ENCODE measurements around the gene CDHR1. TPM values are rescaled to one million over a fixed set of nuclear protein-coding genes. Genes with fewer than 3 reads are reported as not detected.

Gene CDHR1
- polyA plus RNA-seq, 1 of the 3 experiments (the other 2 are of a cell fraction): 0.02 TPM

- TF ChIP-seq, protein P1, sequence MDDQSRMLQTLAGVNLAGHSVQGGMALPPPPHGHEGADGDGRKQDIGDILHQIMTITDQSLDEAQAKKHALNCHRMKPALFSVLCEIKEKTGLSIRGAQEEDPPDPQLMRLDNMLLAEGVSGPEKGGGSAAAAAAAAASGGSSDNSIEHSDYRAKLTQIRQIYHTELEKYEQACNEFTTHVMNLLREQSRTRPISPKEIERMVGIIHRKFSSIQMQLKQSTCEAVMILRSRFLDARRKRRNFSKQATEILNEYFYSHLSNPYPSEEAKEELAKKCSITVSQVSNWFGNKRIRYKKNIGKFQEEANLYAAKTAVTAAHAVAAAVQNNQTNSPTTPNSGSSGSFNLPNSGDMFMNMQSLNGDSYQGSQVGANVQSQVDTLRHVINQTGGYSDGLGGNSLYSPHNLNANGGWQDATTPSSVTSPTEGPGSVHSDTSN (IDR thresholded peaks at IDR 0.05): no peak
- TF ChIP-seq NFIC (IDR thresholded peaks at IDR 0.05; ENCODE audit: borderline replicate concordance): no peak
- TF ChIP-seq TEAD4 (IDR thresholded peaks at IDR 0.05; ENCODE audit: borderline replicate concordance, insufficient read depth): no peak
- no peak for TF ChIP-seq RXRA (IDR thresholded peaks at IDR 0.05; ENCODE audit: borderline replicate concordance, low read depth)
- no peak for TF ChIP-seq MEF2A (IDR thresholded peaks at IDR 0.05; ENCODE audit: borderline replicate concordance, low read depth)
- TF ChIP-seq, protein P2, sequence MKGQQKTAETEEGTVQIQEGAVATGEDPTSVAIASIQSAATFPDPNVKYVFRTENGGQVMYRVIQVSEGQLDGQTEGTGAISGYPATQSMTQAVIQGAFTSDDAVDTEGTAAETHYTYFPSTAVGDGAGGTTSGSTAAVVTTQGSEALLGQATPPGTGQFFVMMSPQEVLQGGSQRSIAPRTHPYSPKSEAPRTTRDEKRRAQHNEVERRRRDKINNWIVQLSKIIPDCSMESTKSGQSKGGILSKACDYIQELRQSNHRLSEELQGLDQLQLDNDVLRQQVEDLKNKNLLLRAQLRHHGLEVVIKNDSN (IDR thresholded peaks at IDR 0.05; ENCODE audit: borderline replicate concordance, low read depth): no peak
Observed at GRCh38 chr10:84261236-84261915, 67.0 kb downstream of the CDHR1 start (continued).

DNA sequence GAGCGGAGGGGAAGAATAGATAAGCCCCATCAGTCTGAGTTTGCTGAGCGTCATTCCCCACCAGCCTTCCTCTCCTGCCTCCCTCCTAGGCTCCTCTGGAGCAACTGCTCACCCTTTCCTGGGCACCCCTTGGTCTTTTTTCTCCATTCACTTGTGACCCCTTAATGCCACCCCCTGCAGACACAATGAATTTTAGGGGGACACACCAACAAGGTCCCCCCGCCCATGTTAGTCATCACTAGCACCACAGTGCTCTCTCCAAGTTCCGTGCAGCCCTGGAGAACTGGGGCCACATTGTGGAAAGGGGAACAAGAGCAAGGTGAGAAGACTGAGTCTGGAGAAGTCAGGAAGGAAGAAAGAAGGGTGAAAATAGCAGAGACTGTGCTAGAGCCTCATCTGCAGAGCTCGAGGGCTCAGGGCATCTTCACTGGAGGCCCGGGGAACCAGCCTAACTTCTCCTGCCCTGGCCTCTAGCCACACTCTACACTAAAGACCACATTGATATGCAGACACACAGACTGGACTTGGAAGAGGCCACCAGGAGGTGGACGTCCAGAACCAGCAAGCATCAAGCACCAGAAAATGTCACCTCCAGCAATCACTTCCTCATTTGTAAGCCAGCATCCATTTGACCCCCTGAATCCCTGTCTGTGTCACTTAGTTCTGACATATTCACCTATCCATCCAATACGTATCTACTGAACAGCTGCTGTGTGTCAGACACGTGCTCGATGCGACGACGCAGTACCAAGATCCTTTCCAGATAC, 68.0 kb downstream of the CDHR1 start:
- Histone ChIP-seq H3F3A (replicated peaks; ENCODE audit: insufficient read depth) (no peaks in the 10 kb centered on the region), H3K9me3 (no peaks in the 10 kb centered on the region), H3K27ac (ENCODE audit: low read depth in 2 of 2, low read length in 1 of 2) (no peak overlapping the region), H3K27me3 (ENCODE audit: insufficient read depth) (no peaks in the 10 kb centered on the region), H3K9ac (no peak overlapping the region), H3K4me3 (ENCODE audit: low read depth in 2 of 2, low read length in 1 of 2) (no peak overlapping the region), H3K9me2 (no peaks in the 10 kb centered on the region), H3K4me2 (no peak overlapping the region), H4K20me1 (ENCODE audit: insufficient read depth) (no peaks in the 10 kb centered on the region), H3K4me1 (ENCODE audit: control insufficient read depth in 1 of 2, insufficient read depth in 2 of 2, low read depth in 1 of 2, low read length in 1 of 2) (peaks cover 0 to 15% of the 10 kb centered on the region in 2 experiments; a peak in 1 of 4 replicates), H2AFZ (ENCODE audit: low read depth) (no peak overlapping the region), H3K79me2 (ENCODE audit: insufficient read depth) (no peaks in the 10 kb centered on the region), H3K36me3 (replicated peaks in 1 of 2; ENCODE audit: control insufficient read depth in 1 of 2, insufficient read depth in 2 of 2, low read length in 1 of 2) (no peaks in the 10 kb centered on the region)
- ChIA-PET CTCF (interaction anchor here (1.0 to 11.2 kb wide), 3 partner anchors 16 to 277 kb away, joined by 3 to 201 read pairs (median 5); no protein-coding TSS in a partner anchor), POLR2A (no interaction called here)
- TF ChIP-seq, protein P3, sequence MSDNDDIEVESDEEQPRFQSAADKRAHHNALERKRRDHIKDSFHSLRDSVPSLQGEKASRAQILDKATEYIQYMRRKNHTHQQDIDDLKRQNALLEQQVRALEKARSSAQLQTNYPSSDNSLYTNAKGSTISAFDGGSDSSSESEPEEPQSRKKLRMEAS (IDR thresholded peaks at IDR 0.05; ENCODE audit: low read depth): no peak
- TF ChIP-seq TAF1 (IDR thresholded peaks at IDR 0.05; ENCODE audit: borderline replicate concordance, low read depth, low read length): no peak
- TF ChIP-seq EP300 (IDR thresholded peaks at IDR 0.05; ENCODE audit: borderline replicate concordance in 1 of 2, low read depth in 1 of 2, low read length in 1 of 2): no peak
- no peak for TF ChIP-seq USF2 (IDR thresholded peaks at IDR 0.05; ENCODE audit: borderline replicate concordance, low read depth, low read length)
- TF ChIP-seq JUND (IDR thresholded peaks at IDR 0.05): no peak
- no peak for TF ChIP-seq POLR2AphosphoS5 (IDR thresholded peaks at IDR 0.05; ENCODE audit: low read depth, low read length)
- TF ChIP-seq EZH2phosphoT487 (IDR thresholded peaks at IDR 0.05; ENCODE audit: borderline replicate concordance, low read depth): no peak
- TF ChIP-seq, protein P4, sequence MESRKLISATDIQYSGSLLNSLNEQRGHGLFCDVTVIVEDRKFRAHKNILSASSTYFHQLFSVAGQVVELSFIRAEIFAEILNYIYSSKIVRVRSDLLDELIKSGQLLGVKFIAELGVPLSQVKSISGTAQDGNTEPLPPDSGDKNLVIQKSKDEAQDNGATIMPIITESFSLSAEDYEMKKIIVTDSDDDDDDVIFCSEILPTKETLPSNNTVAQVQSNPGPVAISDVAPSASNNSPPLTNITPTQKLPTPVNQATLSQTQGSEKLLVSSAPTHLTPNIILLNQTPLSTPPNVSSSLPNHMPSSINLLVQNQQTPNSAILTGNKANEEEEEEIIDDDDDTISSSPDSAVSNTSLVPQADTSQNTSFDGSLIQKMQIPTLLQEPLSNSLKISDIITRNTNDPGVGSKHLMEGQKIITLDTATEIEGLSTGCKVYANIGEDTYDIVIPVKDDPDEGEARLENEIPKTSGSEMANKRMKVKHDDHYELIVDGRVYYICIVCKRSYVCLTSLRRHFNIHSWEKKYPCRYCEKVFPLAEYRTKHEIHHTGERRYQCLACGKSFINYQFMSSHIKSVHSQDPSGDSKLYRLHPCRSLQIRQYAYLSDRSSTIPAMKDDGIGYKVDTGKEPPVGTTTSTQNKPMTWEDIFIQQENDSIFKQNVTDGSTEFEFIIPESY (IDR thresholded peaks at IDR 0.05; ENCODE audit: borderline replicate concordance, low read depth): no peak
- TF ChIP-seq, protein P5, sequence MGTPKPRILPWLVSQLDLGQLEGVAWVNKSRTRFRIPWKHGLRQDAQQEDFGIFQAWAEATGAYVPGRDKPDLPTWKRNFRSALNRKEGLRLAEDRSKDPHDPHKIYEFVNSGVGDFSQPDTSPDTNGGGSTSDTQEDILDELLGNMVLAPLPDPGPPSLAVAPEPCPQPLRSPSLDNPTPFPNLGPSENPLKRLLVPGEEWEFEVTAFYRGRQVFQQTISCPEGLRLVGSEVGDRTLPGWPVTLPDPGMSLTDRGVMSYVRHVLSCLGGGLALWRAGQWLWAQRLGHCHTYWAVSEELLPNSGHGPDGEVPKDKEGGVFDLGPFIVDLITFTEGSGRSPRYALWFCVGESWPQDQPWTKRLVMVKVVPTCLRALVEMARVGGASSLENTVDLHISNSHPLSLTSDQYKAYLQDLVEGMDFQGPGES (IDR thresholded peaks at IDR 0.05; ENCODE audit: low read depth, low read length): no peak
- no peak for TF ChIP-seq MEF2A (IDR thresholded peaks at IDR 0.05; ENCODE audit: borderline replicate concordance, low read depth)
- TF ChIP-seq REST (IDR thresholded peaks at IDR 0.05; ENCODE audit: low read depth, low read length): no peak
- no peak for TF ChIP-seq SIN3A (IDR thresholded peaks at IDR 0.05; ENCODE audit: borderline replicate concordance, low read depth, low read length)
- no peak for TF ChIP-seq MXI1 (IDR thresholded peaks at IDR 0.05; ENCODE audit: low read depth, low read length)
- no peak for TF ChIP-seq TCF12 (IDR thresholded peaks at IDR 0.05)
- no peak for DNase-seq
- 65% methylated on average over 13 of the region's 13 CpGs for WGBS (ENCODE audit: low lambda C conversion rate)

Data from SK-N-SH (cell line).